Activated CD4-positive, CD25-positive, alpha-beta regulatory T cell treated with anti-CD3 and anti-CD28 coated beads, Interleukin-2, amount 50 U/mL, for 72 hours (primary cell): ENCODE measurements around the gene CLIP3.
"Not testable (repeated sequence)": the region's sequence is repeated elsewhere in the genome, so short reads cannot be mapped to it uniquely, and the experiment has no call there.

Source experiments
- DNase-seq: peaks from one replicate; pipeline ENCODE4 v3.0.0; 2021

Gene CLIP3

GRCh38 chr19:36006955-36007354 lies 25.7 kb downstream of the CLIP3 start:
- no peak for DNase-seq

GRCh38 chr19:36003284-36003683 lies 29.4 kb downstream of the CLIP3 start:
- no peak for DNase-seq

GRCh38 chr19:36001605-36002004 lies 31.1 kb downstream of the CLIP3 start:
- no peak for DNase-seq

- no peak for DNase-seq
Observed at GRCh38 chr19:35996777-35997176, 35.9 kb downstream of the CLIP3 start.

GRCh38 chr19:35995048-35995993 lies 37.4 kb downstream of the CLIP3 start, which contains the start of gene SDHAF1:
Gene SDHAF1 (plus strand): TSS chr19:35995188. CDS start chr19:35995275, 87 bp downstream.
- peak; percentile 93 for DNase-seq

- DNase-seq: no peak
Observed at GRCh38 chr19:35993923-35994598, 38.6 kb downstream of the CLIP3 start.

GRCh38 chr19:35992907-35993765 lies 39.5 kb downstream of the CLIP3 start:
- no peak for DNase-seq

- DNase-seq: no peak
Observed at GRCh38 chr19:35991731-35992450, 40.8 kb downstream of the CLIP3 start.

GRCh38 chr19:35990771-35991730 lies 41.6 kb downstream of the CLIP3 start:
- DNase-seq: no peak

GRCh38 chr19:35990156-35990555 lies 42.5 kb downstream of the CLIP3 start:
- no peak for DNase-seq

GRCh38 chr19:35988824-35989223 lies 43.8 kb downstream of the CLIP3 start:
- DNase-seq: no peak

- no peak for DNase-seq
Observed at GRCh38 chr19:35987571-35987896, 45.1 kb downstream of the CLIP3 start.

- no peak for DNase-seq
Observed at GRCh38 chr19:35986664-35987570, 45.8 kb downstream of the CLIP3 start.

GRCh38 chr19:35986111-35986510 lies 46.6 kb downstream of the CLIP3 start:
- DNase-seq: no peak

- no peak for DNase-seq
Observed at GRCh38 chr19:35983177-35983576, 49.5 kb downstream of the CLIP3 start.

- DNase-seq: not testable (repeated sequence)
Observed at GRCh38 chr19:35980997-35981396, 51.7 kb downstream of the CLIP3 start.

- no peak for DNase-seq
Observed at GRCh38 chr19:35978832-35979365, 53.8 kb downstream of the CLIP3 start.

- DNase-seq: no peak
Observed at GRCh38 chr19:35978271-35978670, 54.4 kb downstream of the CLIP3 start.

GRCh38 chr19:35977446-35978222 lies 55.0 kb downstream of the CLIP3 start:
- DNase-seq: no peak
